SH-SY5Y (cell line): Measurements from ENCODE around the gene WDR93.

Experiments used
- GATA2 ChIP-seq: IDR thresholded peaks from 2 replicates; pipeline ENCODE4 v1.6.1; 2011; ENCODE audit warnings: mild to moderate bottlenecking, low read depth, low read length
- GATA3 ChIP-seq: IDR thresholded peaks from 2 replicates; pipeline ENCODE4 v1.6.1; 2011; ENCODE audit warnings: low read depth, mild to moderate bottlenecking, low read length, moderate library complexity

GRCh38 chr15:89662893-89663626, 27.6 kb upstream of the WDR93 start:
- TF ChIP-seq GATA2: no peak
- TF ChIP-seq GATA3: no peak
